PC-3 (cell line): ENCODE results near the gene CCDC8. TPM values are rescaled to one million over a fixed set of nuclear protein-coding genes. Genes with fewer than 3 reads are reported as not detected.
"Not testable (repeated sequence)": the region's sequence is repeated elsewhere in the genome, so short reads cannot be mapped to it uniquely, and the experiment has no call there.

Experiments
- ATAC-seq: fragments of 200-7000 bp; cut with Tn5 transposase; 2 replicates; pipeline ENCODE4 v1.9.1; 2020; ENCODE audit warnings: mild to moderate bottlenecking, moderate library complexity
- BruUV-seq: library from RNA; stranded (reverse); fragments of 400-500 nt; replicated peaks from 2 replicates; lab custom pipeline; 2021; lab: Mats Ljungman, UMichigan
- CTCF ChIA-PET: fragments of 300-600 bp; sonication (Branson Sonifier 250); formaldehyde crosslinking; loops from one replicate; lab custom pipeline; 2022; ENCODE audit warnings: antibody characterized with exemption; lab: Charles Lee
- POLR2A ChIA-PET: fragments of 300-600 bp; sonication (Branson Sonifier 250); formaldehyde crosslinking; loops from one replicate; lab custom pipeline; 2022; ENCODE audit warnings: antibody characterized with exemption; ENCODE audit not compliant: unreplicated experiment; lab: Charles Lee
- DNase-seq: peaks from one replicate; pipeline ENCODE4 v3.0.0-alpha.2; 2015
- H2AFZ ChIP-seq: fragments of 300-600 bp; sonication (generic); 2 replicates; pipeline ENCODE4 v1.6.0; 2016; ENCODE audit warnings: antibody characterized with exemption, low read length
- H3F3A ChIP-seq: fragments of 300-600 bp; sonication (generic); one replicate; pipeline ENCODE4 v1.6.0; 2017; ENCODE audit warnings: antibody characterized with exemption, low read length, control low read depth, mild to moderate bottlenecking; ENCODE audit not compliant: unreplicated experiment
- H3K27ac ChIP-seq: fragments of 300-600 bp; sonication (generic); 2 replicates; pipeline ENCODE4 v1.5.1; 2016; ENCODE audit warnings: mild to moderate bottlenecking, low read length
- H3K27me3 ChIP-seq: fragments of 300-600 bp; sonication (generic); 2 replicates; pipeline ENCODE4 v1.6.1; 2016; ENCODE audit warnings: low read length, mixed read lengths
- H3K36me3 ChIP-seq: fragments of 300-600 bp; sonication (generic); 2 replicates; pipeline ENCODE4 v1.6.1; 2016; ENCODE audit warnings: low read depth, mixed run types, low read length, mixed read lengths
- H3K4me1 ChIP-seq: fragments of 300-600 bp; sonication (generic); 2 replicates; pipeline ENCODE4 v1.5.1; 2016; ENCODE audit warnings: low read length; ENCODE audit not compliant: insufficient read depth
- H3K4me2 ChIP-seq: fragments of 300-600 bp; sonication (generic); 2 replicates; pipeline ENCODE4 v1.6.0; 2016; ENCODE audit warnings: low read length
- H3K4me3 ChIP-seq: fragments of 300-600 bp; sonication (generic); 2 replicates; pipeline ENCODE4 v1.5.1; 2016; ENCODE audit warnings: mild to moderate bottlenecking, low read length, mixed read lengths
- H3K79me2 ChIP-seq: fragments of 300-600 bp; sonication (generic); 2 replicates; pipeline ENCODE4 v1.6.1; 2017; ENCODE audit warnings: low read length, mixed read lengths
- H3K9ac ChIP-seq: fragments of 300-600 bp; sonication (generic); 2 replicates; pipeline ENCODE4 v1.6.0; 2016; ENCODE audit warnings: mild to moderate bottlenecking, low read length
- H3K9me2 ChIP-seq: fragments of 300-600 bp; sonication (generic); replicated peaks from 2 replicates; pipeline ENCODE4 v1.6.1; 2016; ENCODE audit warnings: mixed run types, low read length, mixed read lengths
- H3K9me3 ChIP-seq: fragments of 300-600 bp; sonication (generic); 2 replicates; pipeline ENCODE4 v1.6.1; 2016; ENCODE audit warnings: low read length, mixed read lengths
- H4K20me1 ChIP-seq: fragments of 300-600 bp; sonication (generic); 2 replicates; pipeline ENCODE4 v1.6.1; 2016; ENCODE audit warnings: low read length, mixed read lengths
- EZH2 ChIP-seq: fragments of 300-600 bp; sonication (generic); IDR thresholded peaks from one replicate; pipeline ENCODE4 v1.6.1; 2017; ENCODE audit warnings: antibody characterized with exemption, mild to moderate bottlenecking, low read length; ENCODE audit not compliant: unreplicated experiment
- EZH2phosphoT487 ChIP-seq: fragments of 300-600 bp; sonication (generic); IDR thresholded peaks from 2 replicates; pipeline ENCODE4 v1.6.1; 2018; ENCODE audit warnings: mild to moderate bottlenecking, antibody characterized with exemption, low read length, borderline replicate concordance
- intact Hi-C: fragments of 100-400 bp; cut with micrococcal nuclease; formaldehyde crosslinking; loops from 2 replicates; pipeline ENCODE4 v1.9.0; 2023
- total RNA-seq: library from RNA; depleted of rRNA; stranded (reverse); fragments of >200 nt; gene quantifications from 2 replicates; pipeline ENCODE4 v1.2.3, GENCODE V29; 2014
- TF ChIP-seq, protein P1 (sequence below): fragments of 300-600 bp; sonication (generic); conservative IDR thresholded peaks from 2 replicates; pipeline ENCODE4 v1.5.1; 2017; ENCODE audit warnings: antibody characterized with exemption, low read depth, mild to moderate bottlenecking, low read length

CCDC8 gene
- total RNA-seq, 1 experiment from 2014 or later = not detected

DNA sequence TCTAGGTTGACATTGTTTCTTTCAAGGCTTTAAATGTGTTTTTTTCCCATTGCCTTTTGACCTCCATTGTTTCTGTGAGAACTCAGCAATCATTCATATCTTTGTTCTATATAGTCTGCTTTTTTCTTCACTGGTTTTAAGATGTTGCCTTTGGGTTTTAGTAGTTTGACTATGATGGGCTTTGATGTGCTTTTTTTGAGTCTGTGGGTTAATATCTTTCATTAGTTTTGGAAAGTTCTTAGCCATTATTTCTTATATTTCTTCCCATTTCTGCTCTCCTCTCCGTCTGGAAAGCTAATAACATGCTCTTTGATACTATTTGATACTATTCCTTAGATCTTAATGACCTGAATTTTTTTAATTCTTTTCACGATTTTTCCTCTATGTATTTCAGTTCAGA is 32.7 kb downstream of the CCDC8 start:
- Histone ChIP-seq H3K27me3 (no peaks in the 10 kb centered on the region), H3K9me2 (no peaks in the 10 kb centered on the region), H3K4me1 (peaks cover 9% of the 10 kb centered on the region), H3F3A (no peaks in the 10 kb centered on the region), H2AFZ (no peak overlapping the region), H4K20me1 (0 out of 2 replicates have a peak, but pooled peaks cover 4% of the 10 kb centered on the region), H3K27ac (no peak overlapping the region), H3K79me2 (peaks cover 12% of the 10 kb centered on the region; the same call in 1 of the 2 replicates), H3K4me3 (no peak overlapping the region), H3K4me2 (no peak overlapping the region), H3K9me3 (no peaks in the 10 kb centered on the region), H3K9ac (no peak overlapping the region), H3K36me3 (peaks cover 18% of the 10 kb centered on the region)
- ATAC-seq = no peak
- TF ChIP-seq EZH2phosphoT487 (no peak), EZH2 (no peak)
- TF ChIP-seq, protein P1, sequence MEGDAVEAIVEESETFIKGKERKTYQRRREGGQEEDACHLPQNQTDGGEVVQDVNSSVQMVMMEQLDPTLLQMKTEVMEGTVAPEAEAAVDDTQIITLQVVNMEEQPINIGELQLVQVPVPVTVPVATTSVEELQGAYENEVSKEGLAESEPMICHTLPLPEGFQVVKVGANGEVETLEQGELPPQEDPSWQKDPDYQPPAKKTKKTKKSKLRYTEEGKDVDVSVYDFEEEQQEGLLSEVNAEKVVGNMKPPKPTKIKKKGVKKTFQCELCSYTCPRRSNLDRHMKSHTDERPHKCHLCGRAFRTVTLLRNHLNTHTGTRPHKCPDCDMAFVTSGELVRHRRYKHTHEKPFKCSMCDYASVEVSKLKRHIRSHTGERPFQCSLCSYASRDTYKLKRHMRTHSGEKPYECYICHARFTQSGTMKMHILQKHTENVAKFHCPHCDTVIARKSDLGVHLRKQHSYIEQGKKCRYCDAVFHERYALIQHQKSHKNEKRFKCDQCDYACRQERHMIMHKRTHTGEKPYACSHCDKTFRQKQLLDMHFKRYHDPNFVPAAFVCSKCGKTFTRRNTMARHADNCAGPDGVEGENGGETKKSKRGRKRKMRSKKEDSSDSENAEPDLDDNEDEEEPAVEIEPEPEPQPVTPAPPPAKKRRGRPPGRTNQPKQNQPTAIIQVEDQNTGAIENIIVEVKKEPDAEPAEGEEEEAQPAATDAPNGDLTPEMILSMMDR = no peak
- ChIA-PET POLR2A (no interaction called here), CTCF (no interaction called here)
- BruUV-seq = no TSS peak
- DNase-seq = no peak
- intact Hi-C loops = no loop called here

DNA sequence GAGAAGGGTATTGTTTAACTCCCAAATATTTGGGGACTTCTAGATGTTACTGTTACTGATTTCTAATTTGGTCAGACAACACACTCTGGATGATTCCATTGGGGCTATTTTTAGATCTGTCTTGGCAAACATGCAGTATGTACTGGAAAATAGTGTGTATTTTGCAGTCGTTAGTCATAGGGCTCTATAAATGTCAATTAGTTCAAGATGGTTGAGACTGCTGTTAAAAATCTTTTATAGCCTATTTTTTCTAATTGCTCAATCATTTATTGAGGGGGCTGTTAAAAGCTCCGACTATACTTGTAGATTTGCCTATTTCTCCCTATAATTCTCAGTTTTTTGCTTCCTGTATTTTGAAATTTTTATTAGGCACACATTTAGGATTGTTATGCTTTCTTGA is 35.1 kb downstream of the CCDC8 start:
- TF ChIP-seq EZH2 (no peak), EZH2phosphoT487 (no peak)
- TF ChIP-seq, protein P1 = no peak
- Histone ChIP-seq H3K9me2 (no peaks in the 10 kb centered on the region), H3K4me3 (no peak overlapping the region), H3K27ac (no peak overlapping the region), H3K9ac (no peak overlapping the region), H3K4me1 (peaks cover 23% of the 10 kb centered on the region), H4K20me1 (0 out of 2 replicates have a peak, but pooled peaks cover 4% of the 10 kb centered on the region), H3F3A (no peaks in the 10 kb centered on the region), H3K9me3 (no peaks in the 10 kb centered on the region), H2AFZ (no peak overlapping the region), H3K36me3 (peaks cover 18% of the 10 kb centered on the region), H3K79me2 (peaks cover 23% of the 10 kb centered on the region), H3K4me2 (no peak overlapping the region), H3K27me3 (no peaks in the 10 kb centered on the region)
- BruUV-seq = no TSS peak
- ChIA-PET POLR2A (no interaction called here), CTCF (no interaction called here)
- ATAC-seq = no peak
- DNase-seq = no peak
- intact Hi-C loops = no loop called here

DNA sequence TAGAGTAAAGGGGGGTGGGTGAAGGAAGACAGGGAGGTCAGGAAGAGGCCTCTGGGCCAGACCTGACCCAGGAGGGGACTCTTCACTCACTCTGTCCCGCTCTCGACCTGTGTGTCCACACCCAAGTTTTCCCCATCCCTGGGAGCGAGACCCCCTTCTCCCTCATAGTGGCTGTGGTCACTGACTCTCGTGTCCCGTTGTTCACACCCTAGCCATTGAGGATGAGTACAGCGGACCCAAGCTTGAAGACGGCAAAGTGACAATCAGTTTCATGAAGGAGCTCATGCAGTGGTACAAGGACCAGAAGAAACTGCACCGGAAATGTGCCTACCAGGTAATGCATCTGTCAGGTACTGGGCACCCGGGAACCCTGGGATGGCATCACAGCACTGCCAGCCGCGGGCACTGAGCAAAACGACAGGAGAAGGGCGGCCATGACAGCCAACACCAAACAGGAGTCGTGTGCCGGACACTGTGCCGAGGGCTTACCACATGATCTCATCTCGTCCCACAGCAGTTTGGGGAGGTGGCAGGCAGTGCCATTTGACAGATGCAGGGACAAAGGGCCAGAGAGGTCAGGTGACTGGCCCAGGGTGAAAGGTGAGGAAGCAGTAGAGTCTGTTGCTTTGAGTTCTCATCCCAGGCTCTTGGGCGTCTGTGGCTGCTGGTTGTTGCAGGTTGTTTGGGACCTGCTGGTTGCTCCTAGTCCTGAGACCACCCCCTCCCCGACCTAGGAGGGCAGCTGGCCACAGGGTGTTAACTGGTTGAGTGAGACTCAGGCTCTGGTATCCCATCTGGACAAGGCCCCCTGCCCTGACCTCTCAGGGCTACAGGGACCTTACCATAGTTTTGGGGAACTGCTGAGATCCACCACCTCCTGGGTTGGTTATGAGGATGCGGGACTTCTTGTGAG is 36.9 kb downstream of the CCDC8 start:
- Histone ChIP-seq H3K9me2 (no peaks in the 10 kb centered on the region), H3K4me2 (no peak overlapping the region), H3K4me1 (peaks cover 41% of the 10 kb centered on the region), H3F3A (no peaks in the 10 kb centered on the region), H2AFZ (no peak overlapping the region), H3K4me3 (no peak overlapping the region), H4K20me1 (0 out of 2 replicates have a peak, but pooled peaks cover 4% of the 10 kb centered on the region), H3K9ac (no peak overlapping the region), H3K36me3 (peaks cover 18% of the 10 kb centered on the region), H3K9me3 (no peaks in the 10 kb centered on the region), H3K27me3 (no peaks in the 10 kb centered on the region), H3K79me2 (peaks cover 33% of the 10 kb centered on the region), H3K27ac (no peak overlapping the region)
- intact Hi-C loops = no loop called here
- DNase-seq = no peak
- BruUV-seq = no TSS peak
- ChIA-PET POLR2A (no interaction called here), CTCF (no interaction called here)
- no peak for ATAC-seq
- TF ChIP-seq, protein P1 = no peak
- TF ChIP-seq EZH2 = no peak
- TF ChIP-seq EZH2phosphoT487 = no peak

DNA sequence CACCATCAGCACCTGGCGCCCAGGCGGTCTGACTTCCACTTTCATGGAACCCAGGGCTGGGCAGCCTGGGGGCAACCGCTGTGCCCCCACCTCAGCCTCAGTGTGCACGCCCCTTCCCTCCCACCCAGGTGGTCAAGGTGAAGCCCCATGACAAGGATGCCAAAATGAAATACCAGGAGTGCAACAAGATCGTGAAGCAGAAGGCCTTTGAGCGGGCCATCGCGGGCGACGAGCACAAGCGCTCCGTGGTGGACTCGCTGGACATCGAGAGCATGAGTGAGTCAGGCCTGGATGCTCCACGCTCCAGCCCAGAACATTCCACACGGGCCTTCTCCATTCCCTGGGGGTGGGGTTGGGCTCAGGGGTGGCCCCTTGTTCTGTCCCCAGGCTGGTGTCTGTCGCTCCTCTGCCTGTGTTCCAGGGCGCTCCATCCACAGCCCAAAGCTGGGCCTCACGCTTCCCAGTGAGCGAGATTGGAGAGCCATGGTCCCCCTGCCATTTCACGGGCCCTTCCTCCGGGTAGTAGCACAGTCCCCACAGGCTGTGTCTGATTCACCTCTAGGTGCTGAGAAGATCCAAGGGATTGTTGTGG is 37.8 kb downstream of the CCDC8 start:
- CTCF ChIA-PET = not testable (repeated sequence)

More for the DNA sequence above, 37.8 kb downstream of the CCDC8 start:
- H4K20me1 ChIP-seq, H3K9ac ChIP-seq, intact Hi-C loops, DNase-seq, H3K4me3 ChIP-seq, H3K9me2 ChIP-seq, H3K4me2 ChIP-seq, H3K27me3 ChIP-seq, H3F3A ChIP-seq, ATAC-seq, H2AFZ ChIP-seq, H3K27ac ChIP-seq, H3K9me3 ChIP-seq, BruUV-seq, POLR2A ChIA-PET: not testable (repeated sequence)
- Histone ChIP-seq H3K36me3 (peaks cover 15% of the 10 kb centered on the region), H3K79me2 (peaks cover 38% of the 10 kb centered on the region), H3K4me1 (peaks cover 47% of the 10 kb centered on the region)
